DND-41 (cell line): Measurements from ENCODE around the gene ACOXL.

Source experiments
- ATAC-seq: fragments of 200-7000 bp; cut with Tn5 transposase; 3 replicates; pipeline ENCODE4 v1.9.1; 2021; ENCODE audit warnings: low read depth; ENCODE audit not compliant: insufficient read depth
- DNase-seq: peaks from one replicate; pipeline ENCODE4 v3.0.0-alpha.2; 2020
- H2AFZ ChIP-seq: 2 replicates; pipeline ENCODE4 v1.6.0; 2012; ENCODE audit warnings: low read depth, low read length
- H3K27ac ChIP-seq: 2 replicates; pipeline ENCODE4 v1.5.1; 2012; ENCODE audit warnings: low read length, inconsistent platforms
- H3K27me3 ChIP-seq: fragments of 200-600 bp; sonication (generic); 2 replicates; pipeline ENCODE4 v1.6.0; 2012; ENCODE audit warnings: low read length, mild to moderate bottlenecking, inconsistent platforms; ENCODE audit not compliant: insufficient read depth, poor library complexity
- H3K36me3 ChIP-seq: 2 replicates; pipeline ENCODE4 v1.5.1; 2012; ENCODE audit warnings: low read length, inconsistent platforms; ENCODE audit not compliant: insufficient read depth
- H3K4me1 ChIP-seq: 2 replicates; pipeline ENCODE4 v1.5.1; 2012; ENCODE audit warnings: mild to moderate bottlenecking, low read length; ENCODE audit not compliant: insufficient read depth
- H3K4me2 ChIP-seq: 2 replicates; pipeline ENCODE4 v1.6.0; 2012; ENCODE audit warnings: mild to moderate bottlenecking, moderate library complexity, low read length, inconsistent platforms; ENCODE audit not compliant: insufficient read depth
- H3K4me3 ChIP-seq, 2 experiments: fragments of 200-600 bp in 1 of 2; shearing (Covaris generic) in 1 of 2; 2 replicates each; pipeline ENCODE4 v1.5.1; 2012 to 2016; ENCODE audit warnings: inconsistent platforms in 2 of 2, low read length in 2 of 2, mild to moderate bottlenecking in 2 of 2, low read depth in 1 of 2, moderate library complexity in 1 of 2
- H3K79me2 ChIP-seq: 2 replicates; pipeline ENCODE4 v1.6.0; 2012; ENCODE audit warnings: low read length, inconsistent platforms; ENCODE audit not compliant: insufficient read depth
- H3K9ac ChIP-seq: 2 replicates; pipeline ENCODE4 v1.6.0; 2012; ENCODE audit warnings: low read depth, mild to moderate bottlenecking, inconsistent platforms, low read length, moderate library complexity
- H3K9me3 ChIP-seq: 2 replicates; pipeline ENCODE4 v1.5.1; 2012; ENCODE audit warnings: low read length, moderate library complexity, mild to moderate bottlenecking, inconsistent platforms; ENCODE audit not compliant: insufficient read depth, severe bottlenecking
- H4K20me1 ChIP-seq: 2 replicates; pipeline ENCODE4 v1.6.0; 2012; ENCODE audit warnings: low read length; ENCODE audit not compliant: insufficient read depth
- EZH2 ChIP-seq: IDR thresholded peaks from 3 replicates; pipeline ENCODE4 v1.6.1; 2012; ENCODE audit warnings: borderline replicate concordance, low read depth, mild to moderate bottlenecking, moderate library complexity, low read length, inconsistent platforms; ENCODE audit not compliant: severe bottlenecking
- TF ChIP-seq, protein P1 (sequence below): IDR thresholded peaks from 2 replicates; pipeline ENCODE4 v1.5.1; 2012; ENCODE audit warnings: borderline replicate concordance, low read length, moderate library complexity, mild to moderate bottlenecking; ENCODE audit not compliant: poor library complexity, severe bottlenecking; ENCODE audit errors: extremely low read depth

Gene ACOXL

DNA sequence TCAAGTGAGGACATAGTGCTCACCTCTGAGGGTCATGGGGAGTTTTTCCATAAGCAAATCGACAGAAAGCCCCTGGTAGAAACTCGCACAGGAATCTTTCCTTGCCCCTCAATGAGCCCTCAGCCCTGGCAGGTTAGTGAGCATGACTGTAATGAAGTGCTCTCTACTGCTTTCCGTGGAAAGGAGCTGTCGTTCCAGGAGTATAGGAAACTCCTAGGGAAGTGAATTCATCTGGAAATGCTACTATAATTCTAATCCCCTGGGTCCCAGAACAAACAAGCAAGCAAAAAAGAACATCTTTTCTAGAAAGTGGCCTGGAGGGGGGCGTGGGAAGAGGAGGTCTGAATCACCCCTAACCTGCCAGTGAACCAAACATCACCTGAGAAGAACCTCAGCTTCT lies 406.5 kb downstream of the ACOXL start:
- Histone ChIP-seq H3K27me3 (no peaks in the 10 kb centered on the region), H2AFZ (no peak overlapping the region), H4K20me1 (peaks cover 37% of the 10 kb centered on the region; the same call in 1 of the 2 replicates), H3K9ac (no peak overlapping the region), H3K4me3 (no peak overlapping the region), H3K9me3 (no peaks in the 10 kb centered on the region), H3K27ac (no peak overlapping the region), H3K79me2 (peaks cover 86% of the 10 kb centered on the region), H3K4me2 (no peak overlapping the region), H3K36me3 (peaks cover 72% of the 10 kb centered on the region), H3K4me1 (peaks cover 11% of the 10 kb centered on the region)
- no peak for TF ChIP-seq EZH2
- TF ChIP-seq, protein P1, sequence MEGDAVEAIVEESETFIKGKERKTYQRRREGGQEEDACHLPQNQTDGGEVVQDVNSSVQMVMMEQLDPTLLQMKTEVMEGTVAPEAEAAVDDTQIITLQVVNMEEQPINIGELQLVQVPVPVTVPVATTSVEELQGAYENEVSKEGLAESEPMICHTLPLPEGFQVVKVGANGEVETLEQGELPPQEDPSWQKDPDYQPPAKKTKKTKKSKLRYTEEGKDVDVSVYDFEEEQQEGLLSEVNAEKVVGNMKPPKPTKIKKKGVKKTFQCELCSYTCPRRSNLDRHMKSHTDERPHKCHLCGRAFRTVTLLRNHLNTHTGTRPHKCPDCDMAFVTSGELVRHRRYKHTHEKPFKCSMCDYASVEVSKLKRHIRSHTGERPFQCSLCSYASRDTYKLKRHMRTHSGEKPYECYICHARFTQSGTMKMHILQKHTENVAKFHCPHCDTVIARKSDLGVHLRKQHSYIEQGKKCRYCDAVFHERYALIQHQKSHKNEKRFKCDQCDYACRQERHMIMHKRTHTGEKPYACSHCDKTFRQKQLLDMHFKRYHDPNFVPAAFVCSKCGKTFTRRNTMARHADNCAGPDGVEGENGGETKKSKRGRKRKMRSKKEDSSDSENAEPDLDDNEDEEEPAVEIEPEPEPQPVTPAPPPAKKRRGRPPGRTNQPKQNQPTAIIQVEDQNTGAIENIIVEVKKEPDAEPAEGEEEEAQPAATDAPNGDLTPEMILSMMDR: no peak
- no peak for DNase-seq
- no peak for ATAC-seq

DNA sequence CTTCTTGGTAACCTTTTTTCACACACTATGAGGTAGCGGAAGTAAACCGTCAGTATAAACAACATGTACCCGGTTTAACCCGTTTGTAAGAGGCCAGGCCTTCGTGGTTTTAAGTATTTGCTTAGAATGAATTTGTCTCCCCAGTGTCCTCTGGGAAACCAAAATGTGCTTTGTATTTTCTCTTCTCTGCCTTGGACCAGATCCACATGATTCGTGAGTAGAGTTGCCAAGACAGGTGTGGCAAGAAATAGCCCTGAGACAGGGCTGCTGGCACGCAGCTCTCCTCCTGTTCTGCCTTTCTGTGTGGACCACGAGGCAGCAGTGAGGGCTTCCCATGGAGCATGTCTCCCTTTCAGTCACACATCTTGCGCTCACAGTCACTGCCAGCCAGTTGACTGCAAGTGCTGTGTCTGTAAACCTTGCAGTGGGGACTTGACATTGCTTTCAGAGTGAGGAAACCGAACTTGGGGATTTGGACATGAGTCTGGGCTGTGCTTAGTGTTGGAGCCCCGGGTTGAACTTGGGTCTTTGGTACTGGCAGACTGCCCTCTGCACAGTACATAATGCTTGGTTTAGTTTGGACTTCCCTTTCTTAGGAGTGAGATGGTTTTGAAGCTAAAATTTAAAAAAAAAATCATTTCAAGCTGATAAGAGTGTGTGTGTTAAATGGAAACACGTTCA lies 407.4 kb downstream of the ACOXL start:
- TF ChIP-seq, protein P1: no peak
- TF ChIP-seq EZH2: no peak
- H3K36me3 ChIP-seq: peaks cover 79% of the 10 kb centered on the region
- H3K4me1 ChIP-seq: peaks cover 10% of the 10 kb centered on the region

DNA sequence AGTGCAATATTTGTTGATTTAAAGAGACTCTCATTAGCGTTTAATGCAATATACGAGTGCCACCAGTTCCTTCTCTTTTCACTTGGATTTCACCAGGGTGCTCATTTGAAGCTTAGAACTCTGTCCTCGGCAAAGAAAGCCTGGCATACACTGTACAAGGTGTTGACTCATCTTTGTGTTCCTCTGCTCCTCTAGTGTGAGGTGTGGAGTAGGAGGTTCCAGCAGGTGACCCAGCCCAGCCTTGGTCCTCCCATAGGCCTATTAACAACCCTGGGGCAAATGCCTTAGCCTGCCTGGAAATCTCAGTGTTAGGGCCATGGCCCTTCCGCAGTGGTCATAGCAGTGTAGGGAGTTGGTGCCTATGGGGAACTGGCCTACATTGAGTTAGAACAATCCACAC lies 408.4 kb downstream of the ACOXL start:
- Histone ChIP-seq H4K20me1 (peaks cover 30% of the 10 kb centered on the region; the same call in 1 of the 2 replicates), H3K9me3 (no peaks in the 10 kb centered on the region), H3K36me3 (peaks cover 74% of the 10 kb centered on the region), H3K4me1 (peaks cover 10% of the 10 kb centered on the region), H3K27me3 (no peaks in the 10 kb centered on the region), H2AFZ (no peak overlapping the region), H3K27ac (no peak overlapping the region), H3K4me3 (no peak overlapping the region), H3K79me2 (peaks cover 83% of the 10 kb centered on the region), H3K9ac (no peak overlapping the region), H3K4me2 (no peak overlapping the region)
- ATAC-seq (no peak), DNase-seq (no peak)
- TF ChIP-seq, protein P1: no peak
- TF ChIP-seq EZH2: no peak

More for the DNA sequence above, 407.4 kb downstream of the ACOXL start:
- no peaks in the 10 kb centered on the region for H3K9me3 ChIP-seq
- no peak overlapping the region for H3K4me3 ChIP-seq
- peak overlapping the region; percentile 38 for H3K27ac ChIP-seq
- H3K79me2 ChIP-seq: peaks cover 84% of the 10 kb centered on the region
- no peak overlapping the region for H2AFZ ChIP-seq
- 0 out of 3 replicates have a peak, but pooled peaks have one; percentile 33 for ATAC-seq
- no peak overlapping the region for H3K4me2 ChIP-seq
- no peaks in the 10 kb centered on the region for H3K27me3 ChIP-seq
- DNase-seq: no peak
- H4K20me1 ChIP-seq: peaks cover 37% of the 10 kb centered on the region; the same call in 1 of the 2 replicates
- no peak overlapping the region for H3K9ac ChIP-seq
